Stimulated activated naive CD8-positive, alpha-beta T cell treated with anti-CD3 and anti-CD28 coated beads, Interleukin-15, Interleukin-2, amounts not matched to agents 100 ng/mL and 50 ng/mL, for 24 hours (primary cell): ENCODE results near the gene CACNA1C.

Experiments used
- H3K27ac Mint-ChIP-seq: one replicate; pipeline ENCODE4 v1.8.0; 2021; ENCODE audit warnings: mild to moderate bottlenecking, mixed read lengths
- H3K27me3 Mint-ChIP-seq: one replicate; pipeline ENCODE4 v1.8.0; 2021; ENCODE audit warnings: mixed read lengths
- H3K36me3 Mint-ChIP-seq: one replicate; pipeline ENCODE4 v1.8.0; 2021; ENCODE audit warnings: low read depth, mixed read lengths
- H3K4me1 Mint-ChIP-seq: one replicate; pipeline ENCODE4 v1.8.0; 2021; ENCODE audit warnings: low read depth, mixed read lengths
- H3K4me3 Mint-ChIP-seq: one replicate; pipeline ENCODE4 v1.8.0; 2021; ENCODE audit warnings: mild to moderate bottlenecking, mixed read lengths
- H3K9me3 Mint-ChIP-seq: one replicate; pipeline ENCODE4 v1.8.0; 2021; ENCODE audit warnings: mixed read lengths

The CACNA1C gene

GRCh38 chr12:2283480-2283879, 230.7 kb downstream of the CACNA1C start:
- peaks cover 15% of the 10 kb centered on the region for H3K9me3 Mint-ChIP-seq

GRCh38 chr12:2283916-2284315, 231.1 kb downstream of the CACNA1C start:
- H3K4me3 Mint-ChIP-seq, result no peak overlapping the region
- no peak overlapping the region for H3K27ac Mint-ChIP-seq
- peaks cover 7% of the 10 kb centered on the region for H3K27me3 Mint-ChIP-seq

More at GRCh38 chr12:2283480-2283879, 230.7 kb downstream of the CACNA1C start:
- H3K27ac Mint-ChIP-seq, result no peak overlapping the region
- H3K4me1 Mint-ChIP-seq, result peaks cover 4% of the 10 kb centered on the region
- H3K27me3 Mint-ChIP-seq, result peaks cover 7% of the 10 kb centered on the region
- H3K36me3 Mint-ChIP-seq, result no peaks in the 10 kb centered on the region
- H3K4me3 Mint-ChIP-seq, result no peak overlapping the region

GRCh38 chr12:2284321-2284813, 231.6 kb downstream of the CACNA1C start:
- peaks cover 15% of the 10 kb centered on the region for H3K9me3 Mint-ChIP-seq
- H3K4me1 Mint-ChIP-seq, result peaks cover 4% of the 10 kb centered on the region
- H3K27me3 Mint-ChIP-seq, result peaks cover 7% of the 10 kb centered on the region
- H3K36me3 Mint-ChIP-seq, result no peaks in the 10 kb centered on the region
- no peak overlapping the region for H3K27ac Mint-ChIP-seq
- no peak overlapping the region for H3K4me3 Mint-ChIP-seq

More at GRCh38 chr12:2283916-2284315, 231.1 kb downstream of the CACNA1C start:
- Mint-ChIP-seq H3K36me3 (no peaks in the 10 kb centered on the region), H3K4me1 (peaks cover 4% of the 10 kb centered on the region), H3K9me3 (peaks cover 15% of the 10 kb centered on the region)

- Mint-ChIP-seq H3K4me3 (no peak overlapping the region), H3K27me3 (peaks cover 7% of the 10 kb centered on the region), H3K4me1 (peaks cover 4% of the 10 kb centered on the region), H3K9me3 (peaks cover 15% of the 10 kb centered on the region), H3K36me3 (no peaks in the 10 kb centered on the region), H3K27ac (no peak overlapping the region)
These were observed 232.1 kb downstream of the CACNA1C start for GRCh38 chr12:2284857-2285256.

- H3K27me3 Mint-ChIP-seq, result peaks cover 7% of the 10 kb centered on the region
- peaks cover 15% of the 10 kb centered on the region for H3K9me3 Mint-ChIP-seq
- H3K4me3 Mint-ChIP-seq, result no peak overlapping the region
- H3K27ac Mint-ChIP-seq, result no peak overlapping the region
- peaks cover 4% of the 10 kb centered on the region for H3K4me1 Mint-ChIP-seq
- H3K36me3 Mint-ChIP-seq, result no peaks in the 10 kb centered on the region
These were observed 232.7 kb downstream of the CACNA1C start for GRCh38 chr12:2285462-2285861.

- no peak overlapping the region for H3K27ac Mint-ChIP-seq
- peaks cover 4% of the 10 kb centered on the region for H3K4me1 Mint-ChIP-seq
- H3K4me3 Mint-ChIP-seq, result no peak overlapping the region
- H3K27me3 Mint-ChIP-seq, result peaks cover 7% of the 10 kb centered on the region
- H3K9me3 Mint-ChIP-seq, result peaks cover 11% of the 10 kb centered on the region
- no peaks in the 10 kb centered on the region for H3K36me3 Mint-ChIP-seq
These were observed 233.3 kb downstream of the CACNA1C start for GRCh38 chr12:2286047-2286446.

GRCh38 chr12:2286461-2287131, 233.8 kb downstream of the CACNA1C start:
- peaks cover 5% of the 10 kb centered on the region for H3K9me3 Mint-ChIP-seq
- H3K36me3 Mint-ChIP-seq, result no peaks in the 10 kb centered on the region
- peaks cover 4% of the 10 kb centered on the region for H3K4me1 Mint-ChIP-seq
- H3K27me3 Mint-ChIP-seq, result peaks cover 7% of the 10 kb centered on the region
- H3K4me3 Mint-ChIP-seq, result no peak overlapping the region
- no peak overlapping the region for H3K27ac Mint-ChIP-seq

- Mint-ChIP-seq H3K36me3 (no peaks in the 10 kb centered on the region), H3K4me1 (peaks cover 4% of the 10 kb centered on the region), H3K27me3 (peaks cover 7% of the 10 kb centered on the region), H3K27ac (no peak overlapping the region), H3K9me3 (no peaks in the 10 kb centered on the region), H3K4me3 (no peak overlapping the region)
These were observed 234.4 kb downstream of the CACNA1C start for GRCh38 chr12:2287151-2287550.

GRCh38 chr12:2287589-2287988, 234.8 kb downstream of the CACNA1C start:
- Mint-ChIP-seq H3K9me3 (no peaks in the 10 kb centered on the region), H3K4me3 (no peak overlapping the region), H3K4me1 (peaks cover 4% of the 10 kb centered on the region), H3K27ac (no peak overlapping the region), H3K27me3 (peaks cover 7% of the 10 kb centered on the region), H3K36me3 (no peaks in the 10 kb centered on the region)

GRCh38 chr12:2288001-2288400, 235.2 kb downstream of the CACNA1C start:
- H3K27ac Mint-ChIP-seq, result no peak overlapping the region
- peaks cover 4% of the 10 kb centered on the region for H3K4me1 Mint-ChIP-seq
- no peak overlapping the region for H3K4me3 Mint-ChIP-seq
- H3K36me3 Mint-ChIP-seq, result no peaks in the 10 kb centered on the region
- H3K9me3 Mint-ChIP-seq, result no peaks in the 10 kb centered on the region
- peaks cover 7% of the 10 kb centered on the region for H3K27me3 Mint-ChIP-seq

GRCh38 chr12:2288471-2288870, 235.7 kb downstream of the CACNA1C start:
- no peaks in the 10 kb centered on the region for H3K36me3 Mint-ChIP-seq

GRCh38 chr12:2288875-2289274, 236.1 kb downstream of the CACNA1C start:
- Mint-ChIP-seq H3K36me3 (no peaks in the 10 kb centered on the region), H3K4me1 (peaks cover 4% of the 10 kb centered on the region), H3K27ac (no peak overlapping the region), H3K27me3 (peaks cover 7% of the 10 kb centered on the region), H3K9me3 (no peaks in the 10 kb centered on the region), H3K4me3 (no peak overlapping the region)

More at GRCh38 chr12:2288471-2288870, 235.7 kb downstream of the CACNA1C start:
- Mint-ChIP-seq H3K27me3 (peaks cover 7% of the 10 kb centered on the region), H3K4me3 (no peak overlapping the region), H3K4me1 (peaks cover 4% of the 10 kb centered on the region), H3K27ac (no peak overlapping the region), H3K9me3 (no peaks in the 10 kb centered on the region)

GRCh38 chr12:2289525-2289924, 236.7 kb downstream of the CACNA1C start:
- Mint-ChIP-seq H3K9me3 (no peaks in the 10 kb centered on the region), H3K4me1 (peaks cover 5% of the 10 kb centered on the region), H3K27ac (no peak overlapping the region), H3K27me3 (peaks cover 6% of the 10 kb centered on the region), H3K4me3 (no peak overlapping the region), H3K36me3 (no peaks in the 10 kb centered on the region)

GRCh38 chr12:2290091-2290490, 237.3 kb downstream of the CACNA1C start:
- Mint-ChIP-seq H3K4me1 (peaks cover 11% of the 10 kb centered on the region), H3K27me3 (peaks cover under 1% of the 10 kb centered on the region), H3K36me3 (no peaks in the 10 kb centered on the region), H3K9me3 (no peaks in the 10 kb centered on the region), H3K27ac (no peak overlapping the region), H3K4me3 (no peak overlapping the region)

- Mint-ChIP-seq H3K9me3 (no peaks in the 10 kb centered on the region), H3K4me1 (peaks cover 14% of the 10 kb centered on the region), H3K27me3 (no peaks in the 10 kb centered on the region), H3K36me3 (no peaks in the 10 kb centered on the region), H3K27ac (no peak overlapping the region), H3K4me3 (no peak overlapping the region)
These were observed 237.8 kb downstream of the CACNA1C start for GRCh38 chr12:2290516-2291065.
